Body of pancreas (tissue), 4 donors: Measurements from ENCODE around the gene LRRC8C.

Experiments
- CTCF ChIP-seq, 7 experiments: fragments of 450-650 bp in 4 of 7; fragments of 200-600 bp in 3 of 7; sonication (generic) in 3 of 7; IDR thresholded peaks; one replicate each; pipeline ENCODE4 v1.5.1; 2016 to 2019; ENCODE audit warnings: antibody characterized with exemption in 7 of 7
- POLR2A ChIP-seq, 3 donors: fragments of 450-650 bp; IDR thresholded peaks; one replicate each; pipeline ENCODE4 v1.6.1; 2016; ENCODE audit warnings: antibody characterized with exemption in 3 of 3, mild to moderate bottlenecking in 2 of 3

GRCh38 chr1:89757532-89757931 lies 124.6 kb downstream of the LRRC8C start:
- TF ChIP-seq CTCF (IDR thresholded peaks at IDR 0.05) (no peak), POLR2A (IDR thresholded peaks at IDR 0.05) (no peak)
